WERI-Rb-1 (cell line): ENCODE data around the gene AP1B1.
A peak's percentile ranks its signal among the peaks of the same experiment; 100 is the strongest.

Experiments used
- DNase-seq: peaks from one replicate; pipeline ENCODE4 v3.0.0-alpha.2; 2020
- H3K27ac ChIP-seq: fragments of 250-450 bp; sonication (Bioruptor Pico); 2 replicates; pipeline ENCODE4 v1.5.1; 2020; ENCODE audit warnings: mild to moderate bottlenecking, moderate library complexity
- H3K27me3 ChIP-seq: fragments of 250-450 bp; sonication (Bioruptor Pico); 2 replicates; pipeline ENCODE4 v1.5.1; 2021; ENCODE audit warnings: mild to moderate bottlenecking, low read depth, moderate library complexity; ENCODE audit not compliant: insufficient read depth, severe bottlenecking
- H3K36me3 ChIP-seq: fragments of 250-450 bp; sonication (Bioruptor Pico); 2 replicates; pipeline ENCODE4 v1.5.1; 2020; ENCODE audit warnings: mild to moderate bottlenecking, moderate library complexity
- H3K4me3 ChIP-seq: 2 replicates; pipeline ENCODE4 v1.5.1; 2011; ENCODE audit warnings: low read depth, mild to moderate bottlenecking, control low read depth, low read length
- H3K9me3 ChIP-seq: fragments of 250-450 bp; sonication (Bioruptor Pico); 2 replicates; pipeline ENCODE4 v1.5.1; 2021; ENCODE audit warnings: mild to moderate bottlenecking, moderate library complexity; ENCODE audit not compliant: severe bottlenecking
- CTCF ChIP-seq: IDR thresholded peaks from 2 replicates; pipeline ENCODE4 v1.5.1; 2011; ENCODE audit warnings: low read depth, mild to moderate bottlenecking, control low read depth, inconsistent platforms, low read length

Gene AP1B1

DNA sequence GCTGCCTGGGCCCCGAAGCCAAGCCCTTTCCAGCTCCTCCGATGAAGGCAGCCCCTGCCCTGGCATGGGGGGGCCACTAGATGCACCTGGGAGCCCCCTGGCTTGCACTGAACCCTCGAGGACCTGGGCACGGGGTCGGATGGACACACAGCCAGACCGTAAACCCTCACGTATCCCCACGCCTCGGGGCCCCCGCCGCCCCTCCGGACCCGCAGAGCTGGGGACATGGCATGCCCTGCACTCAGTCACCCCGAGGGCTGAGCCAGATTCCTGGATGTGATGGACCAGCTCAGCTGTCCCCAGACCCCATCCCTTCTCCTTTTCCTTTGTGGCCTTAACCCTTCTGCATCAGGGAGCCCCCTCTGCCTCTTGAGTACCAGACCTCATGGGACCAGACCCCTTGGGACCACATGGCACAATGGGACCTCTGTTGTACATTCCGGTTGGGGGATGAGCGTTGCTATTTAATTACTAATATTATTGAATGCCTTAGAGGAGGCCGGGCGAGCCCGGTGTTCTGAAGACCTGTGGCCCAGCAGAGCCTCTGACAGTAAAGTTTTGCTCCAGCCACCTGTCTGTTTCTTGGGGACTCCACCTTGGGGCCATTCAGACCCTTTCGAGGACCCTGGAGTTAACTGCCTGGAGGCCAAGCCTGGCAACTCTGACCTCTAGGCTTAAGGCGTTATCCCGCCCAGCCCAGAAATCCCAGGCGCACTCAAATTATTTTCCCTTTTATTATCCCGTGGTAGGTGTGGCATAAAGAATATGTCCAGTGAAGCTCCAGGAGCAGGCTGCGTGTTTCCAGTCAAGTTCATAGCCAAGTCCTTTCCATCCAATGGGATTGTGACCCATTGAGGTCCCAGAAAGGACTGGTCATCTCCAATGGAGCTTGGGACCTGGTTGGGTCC, 75.9 kb downstream of the AP1B1 start:
- TF ChIP-seq CTCF = no peak
- Histone ChIP-seq H3K36me3 (peaks cover 17% of the 10 kb centered on the region), H3K4me3 (no peak overlapping the region), H3K27ac (no peak overlapping the region), H3K9me3 (no peaks in the 10 kb centered on the region), H3K27me3 (peaks cover 8% of the 10 kb centered on the region)
- no peak for DNase-seq

GRCh38 chr22:29311464-29312217, 76.7 kb downstream of the AP1B1 start:
- H3K9me3 ChIP-seq = no peaks in the 10 kb centered on the region
- no peak for DNase-seq
- H3K27me3 ChIP-seq = peaks cover 8% of the 10 kb centered on the region
- H3K36me3 ChIP-seq = peaks cover 17% of the 10 kb centered on the region
- H3K27ac ChIP-seq = no peak overlapping the region
- H3K4me3 ChIP-seq = no peak overlapping the region
- no peak for TF ChIP-seq CTCF

- no peak overlapping the region for H3K4me3 ChIP-seq
- peaks cover 8% of the 10 kb centered on the region for H3K27me3 ChIP-seq
- no peaks in the 10 kb centered on the region for H3K9me3 ChIP-seq
- peaks cover 17% of the 10 kb centered on the region for H3K36me3 ChIP-seq
- no peak for TF ChIP-seq CTCF
- DNase-seq = peak; percentile 65
- H3K27ac ChIP-seq = no peak overlapping the region
These were observed 77.5 kb downstream of the AP1B1 start for GRCh38 chr22:29310863-29311339.

DNA sequence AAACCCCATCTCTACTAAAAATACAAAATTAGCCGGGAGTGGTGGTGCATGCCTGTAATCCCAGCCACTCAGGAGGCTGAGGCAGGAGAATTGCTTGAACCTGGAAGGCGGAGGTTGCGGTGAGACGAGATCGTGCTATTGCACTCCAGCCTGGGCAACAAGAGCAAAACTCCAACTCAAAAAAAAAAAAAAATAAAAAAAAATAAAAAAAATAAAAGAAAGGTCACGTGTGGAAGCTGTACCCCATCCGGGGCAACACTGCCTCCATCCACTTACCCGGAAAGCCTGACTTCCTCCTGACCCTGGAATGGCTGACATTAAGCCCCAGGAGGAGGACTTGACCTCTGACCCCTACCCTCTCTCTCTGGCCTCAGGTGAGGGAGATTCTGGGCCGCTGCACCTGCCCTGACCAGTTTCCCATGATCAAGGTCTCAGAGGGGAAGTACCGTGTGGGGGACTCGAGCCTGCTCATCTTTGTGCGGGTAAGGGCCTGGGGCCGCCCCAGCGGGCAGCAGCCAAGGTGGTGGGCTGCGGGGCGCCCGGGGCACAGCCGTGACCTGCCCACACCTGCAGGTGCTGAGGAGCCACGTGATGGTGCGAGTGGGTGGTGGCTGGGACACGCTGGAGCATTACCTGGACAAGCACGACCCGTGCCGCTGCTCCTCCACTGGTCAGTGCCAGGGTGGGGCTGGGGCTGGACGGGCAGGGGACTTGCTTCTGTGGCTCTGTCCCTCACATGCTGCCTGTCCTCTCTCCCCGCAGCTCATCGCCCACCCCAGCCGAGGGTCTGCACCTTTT, 78.1 kb downstream of the AP1B1 start:
- no peak for TF ChIP-seq CTCF
- Histone ChIP-seq H3K36me3 (peaks cover 17% of the 10 kb centered on the region), H3K4me3 (no peak overlapping the region), H3K27ac (no peak overlapping the region), H3K9me3 (no peaks in the 10 kb centered on the region), H3K27me3 (peaks cover 8% of the 10 kb centered on the region)
- no peak for DNase-seq

- Histone ChIP-seq H3K4me3 (no peak overlapping the region), H3K27ac (no peak overlapping the region), H3K36me3 (peaks cover 17% of the 10 kb centered on the region), H3K27me3 (peaks cover 4% of the 10 kb centered on the region), H3K9me3 (no peaks in the 10 kb centered on the region)
- peak; percentile 1 for DNase-seq
- TF ChIP-seq CTCF = no peak
These were observed 78.9 kb downstream of the AP1B1 start for GRCh38 chr22:29309332-29310064.
